GM12878 (cell line): ENCODE measurements around the gene FEM1B.

ENCODE experiments used
- ATF7 ChIP-seq: fragments of 450-650 bp; IDR thresholded peaks from 2 replicates; pipeline ENCODE4 v1.6.1; 2016; ENCODE audit warnings: low read depth, mild to moderate bottlenecking
- BHLHE40 ChIP-seq, 2 experiments: fragments of 450-650 bp in 1 of 2; IDR thresholded peaks; 2 replicates each; pipeline ENCODE4 v1.6.1; 2011 to 2017; ENCODE audit warnings: low read depth in 2 of 2, borderline replicate concordance in 1 of 2, improper control_type of control experiment in 1 of 2, low read length in 1 of 2, mild to moderate bottlenecking in 1 of 2
- CEBPB ChIP-seq, 2 experiments: fragments of 150-350 bp in 1 of 2; IDR thresholded peaks; 2 replicates each; pipeline ENCODE4 v1.6.1; 2012 to 2014; ENCODE audit warnings: low read depth in 2 of 2, low read length in 2 of 2, borderline replicate concordance in 1 of 2, inconsistent platforms in 1 of 2
- FOXK2 ChIP-seq: fragments of 450-650 bp; IDR thresholded peaks from 2 replicates; pipeline ENCODE4 v1.6.1; 2017; ENCODE audit warnings: mild to moderate bottlenecking, moderate library complexity
- GABPA ChIP-seq: IDR thresholded peaks from 2 replicates; pipeline ENCODE4 v1.6.1; 2014; ENCODE audit warnings: antibody characterized with exemption, low read depth, mild to moderate bottlenecking, inconsistent platforms
- IRF3 ChIP-seq: fragments of 450-650 bp; IDR thresholded peaks from 2 replicates; pipeline ENCODE4 v1.6.1; 2014; ENCODE audit warnings: mild to moderate bottlenecking
- POLR2A ChIP-seq: IDR thresholded peaks from 2 replicates; pipeline ENCODE4 v1.6.1; 2011; ENCODE audit warnings: low read depth, mild to moderate bottlenecking, low read length
- RB1 ChIP-seq: fragments of 450-650 bp; formaldehyde crosslinking; IDR thresholded peaks from 2 replicates; pipeline ENCODE4 v1.6.1; 2017; ENCODE audit warnings: mild to moderate bottlenecking, borderline replicate concordance
- SP1 ChIP-seq: IDR thresholded peaks from one replicate; pipeline ENCODE4 v1.6.1; 2011; ENCODE audit warnings: low read depth, low read length
- USF2 ChIP-seq: IDR thresholded peaks from 2 replicates; pipeline ENCODE4 v1.6.1; 2011; ENCODE audit warnings: low read depth, low read length, improper control_type of control experiment, borderline replicate concordance
- YY1 ChIP-seq: IDR thresholded peaks from 2 replicates; pipeline ENCODE4 v1.6.1; 2011; ENCODE audit warnings: low read depth, mild to moderate bottlenecking, low read length

- no peak for TF ChIP-seq BHLHE40 (IDR thresholded peaks at IDR 0.05; ENCODE audit: borderline replicate concordance in 1 of 2, low read depth in 2 of 2, low read length in 1 of 2)
- no peak for TF ChIP-seq IRF3
- TF ChIP-seq POLR2A, result no peak
- no peak for TF ChIP-seq ATF7
- TF ChIP-seq CEBPB (IDR thresholded peaks at IDR 0.05; ENCODE audit: borderline replicate concordance in 1 of 2, low read depth in 2 of 2, low read length in 2 of 2), result no peak
- no peak for TF ChIP-seq FOXK2
- TF ChIP-seq SP1, result no peak
- no peak for TF ChIP-seq USF2
- TF ChIP-seq GABPA, result no peak
- no peak for TF ChIP-seq RB1
- TF ChIP-seq YY1, result peak; percentile 25; the same call in 1 of the 2 replicates
Observed at GRCh38 chr15:68278595-68279405, 1.3 kb downstream of the FEM1B start.
